Ishikawa (cell line): Measurements from ENCODE around the gene ZBTB8A.

Experiments used
- CEBPB ChIP-seq: IDR thresholded peaks from 2 replicates; pipeline ENCODE4 v1.6.1; 2012
- CREB1 ChIP-seq: IDR thresholded peaks from 2 replicates; pipeline ENCODE4 v1.6.1; 2012; ENCODE audit warnings: low read depth
- EGR1 ChIP-seq: IDR thresholded peaks from 2 replicates; pipeline ENCODE4 v1.6.1; 2012
- EP300 ChIP-seq: IDR thresholded peaks from 2 replicates; pipeline ENCODE4 v1.6.1; 2012; ENCODE audit warnings: borderline replicate concordance
- FOXM1 ChIP-seq: IDR thresholded peaks from 2 replicates; pipeline ENCODE4 v1.6.1; 2012; ENCODE audit warnings: low read depth, borderline replicate concordance
- MAX ChIP-seq: IDR thresholded peaks from 2 replicates; pipeline ENCODE4 v1.6.1; 2012
- NFIC ChIP-seq: IDR thresholded peaks from 2 replicates; pipeline ENCODE4 v1.6.1; 2012
- RAD21 ChIP-seq: IDR thresholded peaks from 2 replicates; pipeline ENCODE4 v1.6.1; 2012; ENCODE audit warnings: low read depth
- TAF1 ChIP-seq: IDR thresholded peaks from 2 replicates; pipeline ENCODE4 v1.6.1; 2012; ENCODE audit warnings: low read depth, mild to moderate bottlenecking
- TCF12 ChIP-seq: IDR thresholded peaks from 2 replicates; pipeline ENCODE4 v1.6.1; 2012; ENCODE audit warnings: low read depth
- TEAD4 ChIP-seq: IDR thresholded peaks from 2 replicates; pipeline ENCODE4 v1.6.1; 2012
- YY1 ChIP-seq: IDR thresholded peaks from 2 replicates; pipeline ENCODE4 v1.6.1; 2012; ENCODE audit warnings: low read depth
- ZBTB7A ChIP-seq: IDR thresholded peaks from 2 replicates; pipeline ENCODE4 v1.6.1; 2012; ENCODE audit warnings: low read depth
- TF ChIP-seq, protein P1 (sequence below): IDR thresholded peaks from 2 replicates; pipeline ENCODE4 v1.6.1; 2012; ENCODE audit warnings: low read depth, mild to moderate bottlenecking

- no peak for TF ChIP-seq CREB1
- no peak for TF ChIP-seq YY1
- no peak for TF ChIP-seq ZBTB7A
- TF ChIP-seq TCF12 = no peak
- TF ChIP-seq MAX = no peak
- TF ChIP-seq CEBPB = no peak
- no peak for TF ChIP-seq TEAD4
- no peak for TF ChIP-seq EP300
- TF ChIP-seq, protein P1, sequence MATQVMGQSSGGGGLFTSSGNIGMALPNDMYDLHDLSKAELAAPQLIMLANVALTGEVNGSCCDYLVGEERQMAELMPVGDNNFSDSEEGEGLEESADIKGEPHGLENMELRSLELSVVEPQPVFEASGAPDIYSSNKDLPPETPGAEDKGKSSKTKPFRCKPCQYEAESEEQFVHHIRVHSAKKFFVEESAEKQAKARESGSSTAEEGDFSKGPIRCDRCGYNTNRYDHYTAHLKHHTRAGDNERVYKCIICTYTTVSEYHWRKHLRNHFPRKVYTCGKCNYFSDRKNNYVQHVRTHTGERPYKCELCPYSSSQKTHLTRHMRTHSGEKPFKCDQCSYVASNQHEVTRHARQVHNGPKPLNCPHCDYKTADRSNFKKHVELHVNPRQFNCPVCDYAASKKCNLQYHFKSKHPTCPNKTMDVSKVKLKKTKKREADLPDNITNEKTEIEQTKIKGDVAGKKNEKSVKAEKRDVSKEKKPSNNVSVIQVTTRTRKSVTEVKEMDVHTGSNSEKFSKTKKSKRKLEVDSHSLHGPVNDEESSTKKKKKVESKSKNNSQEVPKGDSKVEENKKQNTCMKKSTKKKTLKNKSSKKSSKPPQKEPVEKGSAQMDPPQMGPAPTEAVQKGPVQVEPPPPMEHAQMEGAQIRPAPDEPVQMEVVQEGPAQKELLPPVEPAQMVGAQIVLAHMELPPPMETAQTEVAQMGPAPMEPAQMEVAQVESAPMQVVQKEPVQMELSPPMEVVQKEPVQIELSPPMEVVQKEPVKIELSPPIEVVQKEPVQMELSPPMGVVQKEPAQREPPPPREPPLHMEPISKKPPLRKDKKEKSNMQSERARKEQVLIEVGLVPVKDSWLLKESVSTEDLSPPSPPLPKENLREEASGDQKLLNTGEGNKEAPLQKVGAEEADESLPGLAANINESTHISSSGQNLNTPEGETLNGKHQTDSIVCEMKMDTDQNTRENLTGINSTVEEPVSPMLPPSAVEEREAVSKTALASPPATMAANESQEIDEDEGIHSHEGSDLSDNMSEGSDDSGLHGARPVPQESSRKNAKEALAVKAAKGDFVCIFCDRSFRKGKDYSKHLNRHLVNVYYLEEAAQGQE = no peak
- TF ChIP-seq RAD21 = no peak
- TF ChIP-seq TAF1 = no peak
- TF ChIP-seq NFIC = no peak
- TF ChIP-seq FOXM1 = no peak
- no peak for TF ChIP-seq EGR1
Measured at GRCh38 chr1:32605711-32606424, 66.6 kb downstream of the ZBTB8A start.
